PC-9 (cell line): ENCODE measurements around the gene MPZL2.

ENCODE experiments used
- CTCF ChIP-seq: fragments of 200-600 bp; sonication (generic); conservative IDR thresholded peaks from 2 replicates; pipeline ENCODE4 v1.6.1; 2017; ENCODE audit warnings: mixed run types, antibody characterized with exemption, mild to moderate bottlenecking, moderate library complexity
- EZH2 ChIP-seq: fragments of 200-600 bp; sonication (generic); IDR thresholded peaks from 2 replicates; pipeline ENCODE4 v1.8.0; 2017; ENCODE audit warnings: antibody characterized with exemption, low read depth

DNA sequence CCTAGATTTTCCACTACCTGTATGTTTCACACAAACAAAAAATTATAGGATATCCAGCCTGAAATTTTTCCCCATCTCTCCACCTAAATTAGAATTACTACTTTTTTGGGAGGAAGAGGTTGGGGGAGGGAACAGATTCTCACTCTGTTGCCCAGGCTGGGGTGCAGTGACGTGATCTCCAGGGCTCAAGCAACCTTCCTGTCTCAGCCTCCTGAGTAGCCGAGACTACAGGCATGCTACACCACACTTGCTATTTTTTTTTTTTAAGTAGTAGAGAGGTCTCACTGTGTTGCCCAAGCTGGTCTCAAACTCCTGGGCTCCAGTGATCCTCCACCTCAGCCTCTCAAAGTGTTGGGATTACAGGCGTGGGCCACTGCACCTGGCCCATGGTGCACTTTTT lies 48.8 kb downstream of the MPZL2 start:
- no peak for TF ChIP-seq CTCF
- no peak for TF ChIP-seq EZH2
